HepG2 (cell line): ENCODE measurements around the gene SLC38A8. TPM values are rescaled to one million over a fixed set of nuclear protein-coding genes. Genes with fewer than 3 reads are reported as not detected.

Experiments
- ATAC-seq: fragments of 200-7000 bp; cut with Tn5 transposase; 3 replicates; pipeline ENCODE4 v1.9.1; 2020; ENCODE audit warnings: mild to moderate bottlenecking, moderate library complexity
- BruUV-seq: library from RNA; stranded (reverse); fragments of 400-500 nt; replicated peaks from 2 replicates; lab custom pipeline; 2021; lab: Mats Ljungman, UMichigan
- CTCF ChIA-PET: fragments of 300-600 bp; formaldehyde crosslinking; extraction: SDS; loops from one replicate; lab custom pipeline; 2021; ENCODE audit warnings: low total read pairs, inconsistent platforms, low intra/inter-chr PET ratio; lab: Yijun Ruan, JAX
- POLR2A ChIA-PET: fragments of 350-600 bp; sonication (Branson Sonifier 250); formaldehyde crosslinking; loops from one replicate; lab custom pipeline; 2020; ENCODE audit warnings: antibody characterized with exemption, inconsistent platforms; lab: Yijun Ruan, JAX
- DNase-seq: peaks from one replicate; pipeline ENCODE4 v3.0.0-alpha.2; 2015; ENCODE audit warnings: low spot score
- FAIRE-seq: peaks from 3 replicates; lab custom pipeline; 2011; peaks lifted over from hg19 to GRCh38; lab: Jason Lieb, UNC
- H2AFZ ChIP-seq: one replicate; pipeline ENCODE4 v1.6.1; 2011; ENCODE audit warnings: low read length, inconsistent platforms
- H3K27ac ChIP-seq: fragments of 300-600 bp; 3 replicates; pipeline ENCODE4 v1.8.0; 2011; ENCODE audit warnings: mixed run types, mild to moderate bottlenecking, mixed read lengths, low read length, inconsistent platforms; ENCODE audit not compliant: insufficient read depth; ENCODE audit errors: extremely low read length
- H3K27me3 ChIP-seq, 2 experiments: fragments of 200-600 bp in 1 of 2; 2 replicates in 1 of 2; 3 replicates in 1 of 2; pipeline versions ENCODE4 v1.6.0 to v1.8.0; 2011; ENCODE audit warnings: low read length in 2 of 2, mild to moderate bottlenecking in 2 of 2, moderate library complexity in 2 of 2, inconsistent platforms in 1 of 2; ENCODE audit not compliant: insufficient read depth in 2 of 2, control insufficient read depth in 1 of 2
- H3K36me3 ChIP-seq, 2 experiments: fragments of 200-600 bp in 1 of 2; replicated peaks in 1 of 2; 2 replicates in 1 of 2; 3 replicates in 1 of 2; pipeline versions ENCODE4 v1.5.1 to v1.8.0; 2011; ENCODE audit warnings: low read length in 2 of 2, inconsistent platforms in 1 of 2; ENCODE audit not compliant: insufficient read depth in 2 of 2, control insufficient read depth in 1 of 2
- H3K4me1 ChIP-seq: 2 replicates; pipeline ENCODE4 v1.5.1; 2012; ENCODE audit warnings: low read length, inconsistent platforms; ENCODE audit not compliant: insufficient read depth
- H3K4me2 ChIP-seq: 2 replicates; pipeline ENCODE4 v1.6.0; 2011; ENCODE audit warnings: low read depth, low read length, inconsistent platforms
- H3K4me3 ChIP-seq, 3 experiments: fragments of 200-600 bp in 1 of 3; sonication (generic), shearing (Covaris generic) in 1 of 3; replicated peaks in 1 of 3; 2 replicates each; pipeline ENCODE4 v1.5.1; 2011 to 2016; ENCODE audit warnings: low read length in 3 of 3, inconsistent platforms in 2 of 3, low read depth in 2 of 3, mild to moderate bottlenecking in 2 of 3, control low read depth in 1 of 3, mixed read lengths in 1 of 3; ENCODE audit not compliant: insufficient read depth in 1 of 3
- H3K79me2 ChIP-seq: one replicate; pipeline ENCODE4 v1.6.1; 2011; ENCODE audit warnings: low read length, inconsistent platforms; ENCODE audit not compliant: insufficient read depth
- H3K9ac ChIP-seq: 2 replicates; pipeline ENCODE4 v1.6.0; 2011; ENCODE audit warnings: mild to moderate bottlenecking, low read depth, low read length, inconsistent platforms; ENCODE audit not compliant: insufficient read depth
- H3K9me3 ChIP-seq: 2 replicates; pipeline ENCODE4 v1.5.1; 2012; ENCODE audit warnings: mild to moderate bottlenecking, low read length
- H4K20me1 ChIP-seq: 2 replicates; pipeline ENCODE4 v1.6.0; 2011; ENCODE audit warnings: inconsistent platforms, mild to moderate bottlenecking, low read length, moderate library complexity; ENCODE audit not compliant: insufficient read depth
- PHF5A ChIP-seq: IDR thresholded peaks from one replicate; pipeline ENCODE4 v1.6.1; 2018; ENCODE audit warnings: low read depth, missing genetic modification reagents; ENCODE audit not compliant: unreplicated experiment
- SNRNP70 ChIP-seq: fragments of 200-400 bp; formaldehyde crosslinking; IDR thresholded peaks from 2 replicates; pipeline ENCODE4 v1.6.1; 2017; ENCODE audit warnings: mild to moderate bottlenecking, low read depth, low read length, moderate library complexity
- ZNF33A ChIP-seq: sonication (generic); formaldehyde crosslinking; IDR thresholded peaks from 2 replicates; pipeline ENCODE4 v1.5.1; 2020; ENCODE audit warnings: missing genetic modification reagents, mild to moderate bottlenecking, moderate library complexity, borderline replicate concordance
- WGBS: methylation state at CpG from one replicate; pipeline ENCODE4 v1.1.6; 2017; ENCODE audit warnings: low lambda C conversion rate; 5-methylcytosine and 5-hydroxymethylcytosine counted together
- in situ Hi-C: cut with HindIII; loops from 2 replicates; pipeline ENCODE4 v1.10.0; 2017; ENCODE audit warnings: low pct_unique_long_range_greater_than_20kb; ENCODE audit not compliant: extremely low pct_ligation_motif_present
- intact Hi-C: fragments of 100-400 bp; cut with micrococcal nuclease; formaldehyde crosslinking; loops from one replicate; pipeline ENCODE4 v1.10.0; 2022; ENCODE audit not compliant: unreplicated experiment
- polyA plus RNA-seq, 8 experiments: library from polyadenylated mRNA; depleted of rRNA in 3 of 8; stranded (reverse) in 7 of 8; unstranded in 1 of 8; fragments of >200 nt; fragmentation: Illumina TruSeq in 4 of 8; extraction: Trizol in 4 of 8; gene quantifications; 2 replicates each; pipeline versions ENCODE4 v1.2.1 to v1.2.3, GENCODE V29; 2011 to 2016; ENCODE audit warnings: low read depth in 4 of 8, missing spikeins in 1 of 8, mixed read lengths in 1 of 8; ENCODE audit not compliant: insufficient read depth in 1 of 8
- total RNA-seq, 5 experiments: library from RNA; depleted of rRNA; stranded (reverse); fragments of >200 nt; fragmentation: Illumina TruSeq; extraction: Trizol; gene quantifications; 2 replicates each; pipeline ENCODE4 v1.2.3, GENCODE V29; 2016; ENCODE audit warnings: low read depth in 1 of 5
- TF ChIP-seq, protein P1 (sequence below): sonication (generic); formaldehyde crosslinking; IDR thresholded peaks from 2 replicates; pipeline ENCODE4 v1.5.1; 2020; ENCODE audit warnings: mild to moderate bottlenecking, missing genetic modification reagents, moderate library complexity
- TF ChIP-seq, protein P2 (sequence below): sonication (generic); formaldehyde crosslinking; conservative IDR thresholded peaks from 2 replicates; pipeline ENCODE4 v1.4.0; 2020; ENCODE audit warnings: missing genetic modification reagents
- TF ChIP-seq, protein P3 (sequence below): sonication (generic); formaldehyde crosslinking; IDR thresholded peaks from 2 replicates; pipeline ENCODE4 v1.4.0; 2020; ENCODE audit warnings: low read depth, missing genetic modification reagents
- TF ChIP-seq, protein P4 (sequence below): sonication (generic); formaldehyde crosslinking; IDR thresholded peaks from 2 replicates; pipeline ENCODE4 v1.5.1; 2020; ENCODE audit warnings: missing genetic modification reagents, mild to moderate bottlenecking, borderline replicate concordance

The SLC38A8 gene
- total and polyA plus RNA-seq, 2 of the 13 experiments (the other 11 are each of a cell fraction or from before 2014, with no cell fraction given): 0.24 to 0.37 TPM

DNA sequence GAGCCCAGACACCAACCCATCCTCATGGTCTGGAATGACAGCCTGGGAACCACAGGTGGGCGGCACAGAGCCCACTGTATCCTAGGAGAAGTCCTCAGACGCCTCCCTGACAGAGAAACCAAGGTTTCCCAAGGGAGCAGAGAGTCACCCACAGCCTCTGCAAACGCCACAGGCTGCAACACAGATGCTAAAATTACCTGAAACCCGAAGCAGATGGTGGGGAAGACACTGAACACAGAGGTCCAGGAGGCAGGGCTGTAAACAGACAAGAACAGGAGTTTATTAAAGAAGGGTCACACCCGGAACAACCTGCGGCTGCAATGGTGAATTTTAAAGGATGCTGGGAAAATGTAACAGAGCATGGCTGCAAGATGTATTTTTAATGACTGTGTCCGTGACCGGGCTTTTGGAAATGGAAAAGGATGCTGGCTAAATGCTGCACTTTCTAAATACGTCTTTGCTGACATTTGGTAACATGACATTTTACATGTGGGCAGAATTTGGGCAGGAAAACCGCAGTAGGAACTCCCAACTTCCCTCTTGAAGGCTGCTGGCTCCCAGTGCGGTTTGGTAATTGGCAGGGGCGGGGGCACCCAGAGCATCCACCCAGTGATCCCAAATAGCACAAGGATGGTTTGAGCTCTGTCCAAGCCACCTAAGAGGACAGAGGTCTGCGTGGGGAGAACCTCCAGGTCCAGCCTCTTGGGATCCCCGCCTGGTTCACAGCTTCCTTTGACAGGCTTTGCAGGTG, 13.1 kb downstream of the SLC38A8 start (continued):
- TF ChIP-seq, protein P1, sequence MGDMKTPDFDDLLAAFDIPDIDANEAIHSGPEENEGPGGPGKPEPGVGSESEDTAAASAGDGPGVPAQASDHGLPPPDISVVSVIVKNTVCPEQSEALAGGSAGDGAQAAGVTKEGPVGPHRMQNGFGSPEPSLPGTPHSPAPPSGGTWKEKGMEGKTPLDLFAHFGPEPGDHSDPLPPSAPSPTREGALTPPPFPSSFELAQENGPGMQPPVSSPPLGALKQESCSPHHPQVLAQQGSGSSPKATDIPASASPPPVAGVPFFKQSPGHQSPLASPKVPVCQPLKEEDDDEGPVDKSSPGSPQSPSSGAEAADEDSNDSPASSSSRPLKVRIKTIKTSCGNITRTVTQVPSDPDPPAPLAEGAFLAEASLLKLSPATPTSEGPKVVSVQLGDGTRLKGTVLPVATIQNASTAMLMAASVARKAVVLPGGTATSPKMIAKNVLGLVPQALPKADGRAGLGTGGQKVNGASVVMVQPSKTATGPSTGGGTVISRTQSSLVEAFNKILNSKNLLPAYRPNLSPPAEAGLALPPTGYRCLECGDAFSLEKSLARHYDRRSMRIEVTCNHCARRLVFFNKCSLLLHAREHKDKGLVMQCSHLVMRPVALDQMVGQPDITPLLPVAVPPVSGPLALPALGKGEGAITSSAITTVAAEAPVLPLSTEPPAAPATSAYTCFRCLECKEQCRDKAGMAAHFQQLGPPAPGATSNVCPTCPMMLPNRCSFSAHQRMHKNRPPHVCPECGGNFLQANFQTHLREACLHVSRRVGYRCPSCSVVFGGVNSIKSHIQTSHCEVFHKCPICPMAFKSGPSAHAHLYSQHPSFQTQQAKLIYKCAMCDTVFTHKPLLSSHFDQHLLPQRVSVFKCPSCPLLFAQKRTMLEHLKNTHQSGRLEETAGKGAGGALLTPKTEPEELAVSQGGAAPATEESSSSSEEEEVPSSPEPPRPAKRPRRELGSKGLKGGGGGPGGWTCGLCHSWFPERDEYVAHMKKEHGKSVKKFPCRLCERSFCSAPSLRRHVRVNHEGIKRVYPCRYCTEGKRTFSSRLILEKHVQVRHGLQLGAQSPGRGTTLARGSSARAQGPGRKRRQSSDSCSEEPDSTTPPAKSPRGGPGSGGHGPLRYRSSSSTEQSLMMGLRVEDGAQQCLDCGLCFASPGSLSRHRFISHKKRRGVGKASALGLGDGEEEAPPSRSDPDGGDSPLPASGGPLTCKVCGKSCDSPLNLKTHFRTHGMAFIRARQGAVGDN: no peak
- TF ChIP-seq ZNF33A (no peak), PHF5A (CRISPR knock-in tag) (no peak)
- TF ChIP-seq, protein P2, sequence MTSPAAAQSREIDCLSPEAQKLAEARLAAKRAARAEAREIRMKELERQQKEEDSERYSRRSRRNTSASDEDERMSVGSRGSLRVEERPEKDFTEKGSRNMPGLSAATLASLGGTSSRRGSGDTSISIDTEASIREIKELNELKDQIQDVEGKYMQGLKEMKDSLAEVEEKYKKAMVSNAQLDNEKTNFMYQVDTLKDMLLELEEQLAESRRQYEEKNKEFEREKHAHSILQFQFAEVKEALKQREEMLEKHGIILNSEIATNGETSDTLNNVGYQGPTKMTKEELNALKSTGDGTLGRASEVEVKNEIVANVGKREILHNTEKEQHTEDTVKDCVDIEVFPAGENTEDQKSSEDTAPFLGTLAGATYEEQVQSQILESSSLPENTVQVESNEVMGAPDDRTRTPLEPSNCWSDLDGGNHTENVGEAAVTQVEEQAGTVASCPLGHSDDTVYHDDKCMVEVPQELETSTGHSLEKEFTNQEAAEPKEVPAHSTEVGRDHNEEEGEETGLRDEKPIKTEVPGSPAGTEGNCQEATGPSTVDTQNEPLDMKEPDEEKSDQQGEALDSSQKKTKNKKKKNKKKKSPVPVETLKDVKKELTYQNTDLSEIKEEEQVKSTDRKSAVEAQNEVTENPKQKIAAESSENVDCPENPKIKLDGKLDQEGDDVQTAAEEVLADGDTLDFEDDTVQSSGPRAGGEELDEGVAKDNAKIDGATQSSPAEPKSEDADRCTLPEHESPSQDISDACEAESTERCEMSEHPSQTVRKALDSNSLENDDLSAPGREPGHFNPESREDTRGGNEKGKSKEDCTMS (CRISPR knock-in tag): no peak

DNA sequence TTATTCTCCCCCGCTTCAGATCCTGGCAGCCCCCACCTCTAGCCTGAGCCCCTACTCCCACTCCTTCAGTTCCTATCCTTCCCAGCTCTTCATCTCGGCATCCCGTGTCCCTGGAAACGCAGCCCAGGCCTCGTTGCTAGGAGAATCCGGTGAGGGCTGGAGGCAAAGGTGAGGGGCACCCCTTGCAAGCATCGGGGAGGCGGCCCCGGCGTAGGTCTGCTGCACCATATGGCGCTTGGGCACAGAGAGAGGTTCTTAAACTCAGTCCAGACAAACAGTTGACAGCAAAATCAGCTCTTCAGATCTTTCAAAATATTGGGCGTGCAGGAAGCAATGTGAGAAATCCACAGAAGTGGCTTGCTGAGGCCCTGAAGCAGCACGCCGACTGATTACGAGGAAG, 15.0 kb downstream of the SLC38A8 start:
- H3K4me3 ChIP-seq: no peak overlapping the region
- DNase-seq (no peak), FAIRE-seq (no peak), ATAC-seq (no peak)
- H4K20me1 ChIP-seq: no peaks in the 10 kb centered on the region
- no peaks in the 10 kb centered on the region for H3K79me2 ChIP-seq
- H3K27me3 ChIP-seq: peaks cover 3 to 26% of the 10 kb centered on the region in 2 experiments; a peak in 4 of 5 replicates
- no peaks in the 10 kb centered on the region for H3K36me3 ChIP-seq
- in situ Hi-C loops: no loop called here
- 54% methylated on average over 15 of the region's 15 CpGs for WGBS
- BruUV-seq: no TSS peak
- intact Hi-C loops: no loop called here
- CTCF ChIA-PET: no interaction called here
- TF ChIP-seq, protein P3, sequence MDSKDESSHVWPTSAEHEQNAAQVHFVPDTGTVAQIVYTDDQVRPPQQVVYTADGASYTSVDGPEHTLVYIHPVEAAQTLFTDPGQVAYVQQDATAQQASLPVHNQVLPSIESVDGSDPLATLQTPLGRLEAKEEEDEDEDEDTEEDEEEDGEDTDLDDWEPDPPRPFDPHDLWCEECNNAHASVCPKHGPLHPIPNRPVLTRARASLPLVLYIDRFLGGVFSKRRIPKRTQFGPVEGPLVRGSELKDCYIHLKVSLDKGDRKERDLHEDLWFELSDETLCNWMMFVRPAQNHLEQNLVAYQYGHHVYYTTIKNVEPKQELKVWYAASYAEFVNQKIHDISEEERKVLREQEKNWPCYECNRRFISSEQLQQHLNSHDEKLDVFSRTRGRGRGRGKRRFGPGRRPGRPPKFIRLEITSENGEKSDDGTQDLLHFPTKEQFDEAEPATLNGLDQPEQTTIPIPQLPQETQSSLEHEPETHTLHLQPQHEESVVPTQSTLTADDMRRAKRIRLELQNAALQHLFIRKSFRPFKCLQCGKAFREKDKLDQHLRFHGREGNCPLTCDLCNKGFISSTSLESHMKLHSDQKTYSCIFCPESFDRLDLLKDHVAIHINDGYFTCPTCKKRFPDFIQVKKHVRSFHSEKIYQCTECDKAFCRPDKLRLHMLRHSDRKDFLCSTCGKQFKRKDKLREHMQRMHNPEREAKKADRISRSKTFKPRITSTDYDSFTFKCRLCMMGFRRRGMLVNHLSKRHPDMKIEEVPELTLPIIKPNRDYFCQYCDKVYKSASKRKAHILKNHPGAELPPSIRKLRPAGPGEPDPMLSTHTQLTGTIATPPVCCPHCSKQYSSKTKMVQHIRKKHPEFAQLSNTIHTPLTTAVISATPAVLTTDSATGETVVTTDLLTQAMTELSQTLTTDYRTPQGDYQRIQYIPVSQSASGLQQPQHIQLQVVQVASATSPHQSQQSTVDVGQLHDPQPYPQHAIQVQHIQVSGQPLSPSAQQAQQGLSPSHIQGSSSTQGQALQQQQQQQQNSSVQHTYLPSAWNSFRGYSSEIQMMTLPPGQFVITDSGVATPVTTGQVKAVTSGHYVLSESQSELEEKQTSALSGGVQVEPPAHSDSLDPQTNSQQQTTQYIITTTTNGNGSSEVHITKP: no peak
- no peak for TF ChIP-seq SNRNP70
- TF ChIP-seq, protein P4, sequence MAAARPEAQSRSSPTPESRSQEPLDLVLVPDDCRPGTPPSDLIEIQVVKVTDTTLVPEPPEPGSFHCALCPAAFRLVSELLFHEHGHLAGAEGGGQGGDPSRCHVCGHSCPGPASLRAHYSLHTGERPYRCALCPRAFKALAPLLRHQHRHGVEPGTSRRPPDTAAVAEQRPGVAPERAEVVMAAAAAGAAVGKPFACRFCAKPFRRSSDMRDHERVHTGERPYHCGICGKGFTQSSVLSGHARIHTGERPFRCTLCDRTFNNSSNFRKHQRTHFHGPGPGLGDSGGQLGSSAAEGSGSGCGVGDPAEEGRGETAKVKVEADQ (CRISPR knock-in tag): no peak
- no peaks in the 10 kb centered on the region for H3K9me3 ChIP-seq
- H3K4me2 ChIP-seq: no peak overlapping the region
- no peak overlapping the region for H2AFZ ChIP-seq
- H3K27ac ChIP-seq: no peak overlapping the region
- peaks cover 40% of the 10 kb centered on the region for H3K4me1 ChIP-seq
- no peak overlapping the region for H3K9ac ChIP-seq
- POLR2A ChIA-PET: no interaction called here
